GM13976 (cell line): ENCODE results near the gene TMEM255B.

ENCODE experiments used
- DNase-seq: peaks from one replicate; pipeline ENCODE4 v3.0.0; 2012; ENCODE audit warnings: low spot score
- CTCF ChIP-seq: IDR thresholded peaks from 2 replicates; pipeline ENCODE4 v1.5.1; 2012; ENCODE audit warnings: borderline replicate concordance, mild to moderate bottlenecking; ENCODE audit not compliant: insufficient read depth; ENCODE audit errors: extremely low read depth, missing control alignments, control extremely low read depth
- in situ Hi-C: fragments of 300-500 bp; cut with MboI; formaldehyde crosslinking; loops from one replicate; pipeline ENCODE4 v1.12.0; 2022; ENCODE audit warnings: low sequenced_read_pairs, mixed read lengths, inconsistent platforms; ENCODE audit not compliant: unreplicated experiment

Gene TMEM255B

GRCh38 chr13:113803409-113804016 is 44.5 kb downstream of the TMEM255B start:
- no peak for TF ChIP-seq CTCF
- DNase-seq = no peak
- in situ Hi-C loops = no loop called here

GRCh38 chr13:113804017-113804702 is 45.1 kb downstream of the TMEM255B start:
- no peak for DNase-seq
- in situ Hi-C loops = no loop called here
- TF ChIP-seq CTCF = no peak

- no peak for DNase-seq
- no peak for TF ChIP-seq CTCF
- in situ Hi-C loops = no loop called here
Measured at GRCh38 chr13:113804703-113805430, 45.8 kb downstream of the TMEM255B start.

GRCh38 chr13:113805431-113806103 is 46.5 kb downstream of the TMEM255B start:
- no peak for TF ChIP-seq CTCF
- in situ Hi-C loops = no loop called here
- DNase-seq = no peak

GRCh38 chr13:113806104-113806471 is 47.1 kb downstream of the TMEM255B start:
- in situ Hi-C loops = no loop called here
- DNase-seq = no peak
- TF ChIP-seq CTCF = no peak

GRCh38 chr13:113806526-113806925 is 47.5 kb downstream of the TMEM255B start:
- no peak for TF ChIP-seq CTCF
- in situ Hi-C loops = no loop called here
- DNase-seq = no peak
